Colonic mucosa (tissue), 4 donors: Measurements from ENCODE around the gene ANK2. TPM values are rescaled to one million over a fixed set of nuclear protein-coding genes. Genes with fewer than 3 reads are reported as not detected.

ENCODE experiments used
- DNase-seq: peaks from one replicate; pipeline ENCODE4 v3.0.0-alpha.2; 2020
- H3K27ac ChIP-seq: fragments of 200-600 bp; one replicate; pipeline ENCODE4 v1.8.0; 2021
- H3K27me3 ChIP-seq: fragments of 200-600 bp; one replicate; pipeline ENCODE4 v1.8.0; 2021
- H3K36me3 ChIP-seq: fragments of 200-600 bp; one replicate; pipeline ENCODE4 v1.8.0; 2021
- H3K4me1 ChIP-seq: fragments of 200-600 bp; one replicate; pipeline ENCODE4 v1.8.0; 2021; ENCODE audit warnings: mild to moderate bottlenecking
- H3K4me3 ChIP-seq: fragments of 200-600 bp; one replicate; pipeline ENCODE4 v1.8.0; 2021
- H3K9ac ChIP-seq, 2 donors: one replicate each; pipeline ENCODE4 v1.7.0; 2013; ENCODE audit warnings: control low read depth in 2 of 2, low read depth in 2 of 2, low read length in 2 of 2
- H3K9me3 ChIP-seq: fragments of 200-600 bp; one replicate; pipeline ENCODE4 v1.8.0; 2021
- intact Hi-C: fragments of 100-400 bp; cut with DNase I; formaldehyde crosslinking; loops from one replicate; pipeline ENCODE4 v1.14.1; 2022
- total RNA-seq, 2 donors: library from RNA; stranded (reverse); fragmentation: NEBNext Ultra II Directional in 1 of 2; extraction: Animal tissue kit (Norgen Biotek cat#: 25700) in 1 of 2; gene quantifications; one replicate each; pipeline ENCODE4 v1.2.1, GENCODE V29; 2021
- TF ChIP-seq, protein P1 (sequence below): fragments of 200-600 bp; IDR thresholded peaks from one replicate; pipeline ENCODE4 v1.8.0; 2022; ENCODE audit warnings: antibody characterized with exemption, mild to moderate bottlenecking
- donor health status: healthy.
- donor health status: DM: no; HTN: no; CAD: no.
- donor health status: DM: no; HTN: no; CAD: no.

Gene ANK2
- total RNA-seq, 2 donors from 2014 or later, result 4.6 to 20.7 TPM

- H3K27ac ChIP-seq, result no peak overlapping the region
- intact Hi-C loops, result no loop called here
- no peaks in the 10 kb centered on the region for H3K9me3 ChIP-seq
- DNase-seq, result no peak
- H3K27me3 ChIP-seq, result no peaks in the 10 kb centered on the region
- H3K9ac ChIP-seq, result no peak overlapping the region
- H3K4me3 ChIP-seq, result no peak overlapping the region
- no peaks in the 10 kb centered on the region for H3K36me3 ChIP-seq
- H3K4me1 ChIP-seq, result no peaks in the 10 kb centered on the region
- TF ChIP-seq, protein P1, sequence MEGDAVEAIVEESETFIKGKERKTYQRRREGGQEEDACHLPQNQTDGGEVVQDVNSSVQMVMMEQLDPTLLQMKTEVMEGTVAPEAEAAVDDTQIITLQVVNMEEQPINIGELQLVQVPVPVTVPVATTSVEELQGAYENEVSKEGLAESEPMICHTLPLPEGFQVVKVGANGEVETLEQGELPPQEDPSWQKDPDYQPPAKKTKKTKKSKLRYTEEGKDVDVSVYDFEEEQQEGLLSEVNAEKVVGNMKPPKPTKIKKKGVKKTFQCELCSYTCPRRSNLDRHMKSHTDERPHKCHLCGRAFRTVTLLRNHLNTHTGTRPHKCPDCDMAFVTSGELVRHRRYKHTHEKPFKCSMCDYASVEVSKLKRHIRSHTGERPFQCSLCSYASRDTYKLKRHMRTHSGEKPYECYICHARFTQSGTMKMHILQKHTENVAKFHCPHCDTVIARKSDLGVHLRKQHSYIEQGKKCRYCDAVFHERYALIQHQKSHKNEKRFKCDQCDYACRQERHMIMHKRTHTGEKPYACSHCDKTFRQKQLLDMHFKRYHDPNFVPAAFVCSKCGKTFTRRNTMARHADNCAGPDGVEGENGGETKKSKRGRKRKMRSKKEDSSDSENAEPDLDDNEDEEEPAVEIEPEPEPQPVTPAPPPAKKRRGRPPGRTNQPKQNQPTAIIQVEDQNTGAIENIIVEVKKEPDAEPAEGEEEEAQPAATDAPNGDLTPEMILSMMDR, result no peak
Observed at GRCh38 chr4:113116414-113117357, 67.2 kb downstream of the ANK2 start.

DNA sequence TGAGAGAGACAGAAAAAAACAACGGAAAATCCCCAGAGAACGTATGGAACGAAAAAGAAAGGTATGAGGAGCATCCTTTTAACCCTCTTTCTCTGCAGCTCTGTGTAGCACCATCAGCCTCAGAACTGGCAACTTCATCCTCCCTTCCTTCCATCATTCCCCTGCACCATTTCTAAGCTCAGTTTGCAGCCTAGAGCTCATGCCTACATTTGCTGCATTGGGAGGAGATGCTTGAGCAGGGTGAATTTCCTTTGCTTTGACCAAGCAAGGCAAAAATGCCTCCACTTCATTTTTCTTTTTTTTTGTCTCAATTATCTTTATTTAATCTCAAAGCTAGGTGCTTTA lies 67.9 kb downstream of the ANK2 start:
- intact Hi-C loops, result no loop called here
- no peaks in the 10 kb centered on the region for H3K4me1 ChIP-seq
- no peak overlapping the region for H3K4me3 ChIP-seq
- H3K27me3 ChIP-seq, result no peaks in the 10 kb centered on the region
- no peak overlapping the region for H3K9ac ChIP-seq
- no peaks in the 10 kb centered on the region for H3K9me3 ChIP-seq
- H3K27ac ChIP-seq, result no peak overlapping the region
- H3K36me3 ChIP-seq, result no peaks in the 10 kb centered on the region
- DNase-seq, result no peak
- TF ChIP-seq, protein P1, result no peak

- Histone ChIP-seq H3K9ac (no peak overlapping the region), H3K27me3 (no peaks in the 10 kb centered on the region), H3K36me3 (no peaks in the 10 kb centered on the region), H3K27ac (no peak overlapping the region), H3K4me3 (no peak overlapping the region), H3K4me1 (no peaks in the 10 kb centered on the region), H3K9me3 (no peaks in the 10 kb centered on the region)
- TF ChIP-seq, protein P1, result no peak
- intact Hi-C loops, result no loop called here
- no peak for DNase-seq
Observed at GRCh38 chr4:113122066-113122465, 72.6 kb downstream of the ANK2 start.

GRCh38 chr4:113125418-113125817 lies 76.0 kb downstream of the ANK2 start:
- Histone ChIP-seq H3K36me3 (no peaks in the 10 kb centered on the region), H3K27ac (no peak overlapping the region), H3K4me1 (no peaks in the 10 kb centered on the region), H3K9ac (no peak overlapping the region), H3K27me3 (no peaks in the 10 kb centered on the region), H3K4me3 (no peak overlapping the region), H3K9me3 (no peaks in the 10 kb centered on the region)
- TF ChIP-seq, protein P1, result no peak
- intact Hi-C loops, result no loop called here
- DNase-seq, result no peak

GRCh38 chr4:113131136-113131535 lies 81.7 kb downstream of the ANK2 start:
- Histone ChIP-seq H3K4me3 (no peak overlapping the region), H3K9ac (no peak overlapping the region), H3K27me3 (no peaks in the 10 kb centered on the region), H3K36me3 (no peaks in the 10 kb centered on the region), H3K27ac (no peak overlapping the region), H3K9me3 (no peaks in the 10 kb centered on the region), H3K4me1 (no peaks in the 10 kb centered on the region)
- intact Hi-C loops, result no loop called here
- TF ChIP-seq, protein P1, result no peak
- no peak for DNase-seq
